GM21723 (cell line): ENCODE measurements around the gene PARVG.

ENCODE experiments used
- ATAC-seq: cut with Tn5 transposase; IDR thresholded peaks from one replicate; pipeline ENCODE4 v1.9.1; 2021; ENCODE audit warnings: mild to moderate bottlenecking, moderate library complexity; ENCODE audit not compliant: unreplicated experiment

Gene PARVG

GRCh38 chr22:44210722-44211121 is 30.0 kb downstream of the PARVG start:
- ATAC-seq: no peak

- no peak for ATAC-seq
Measured at GRCh38 chr22:44211256-44211945, 30.7 kb downstream of the PARVG start.

- ATAC-seq: no peak
Measured at GRCh38 chr22:44211946-44212930, 31.5 kb downstream of the PARVG start.

GRCh38 chr22:44212936-44213335 is 32.2 kb downstream of the PARVG start:
- no peak for ATAC-seq

- ATAC-seq: no peak
Measured at GRCh38 chr22:44213489-44214043, 32.8 kb downstream of the PARVG start.

- ATAC-seq: no peak
Measured at GRCh38 chr22:44214187-44214586, 33.5 kb downstream of the PARVG start.

- ATAC-seq: no peak
Measured at GRCh38 chr22:44214764-44215163, 34.0 kb downstream of the PARVG start.

- no peak for ATAC-seq
Measured at GRCh38 chr22:44215287-44215686, 34.6 kb downstream of the PARVG start.

- no peak for ATAC-seq
Measured at GRCh38 chr22:44217346-44217745, 36.6 kb downstream of the PARVG start.

- no peak for ATAC-seq
Measured at GRCh38 chr22:44218071-44218470, 37.3 kb downstream of the PARVG start.

- ATAC-seq: no peak
Measured at GRCh38 chr22:44219101-44219870, 38.6 kb downstream of the PARVG start.

GRCh38 chr22:44220727-44221680 is 40.3 kb downstream of the PARVG start:
- no peak for ATAC-seq

- ATAC-seq: no peak
Measured at GRCh38 chr22:44221710-44222475, 41.2 kb downstream of the PARVG start.

GRCh38 chr22:44224166-44224565 is 43.4 kb downstream of the PARVG start:
- ATAC-seq: no peak

- no peak for ATAC-seq
Measured at GRCh38 chr22:44225091-44225689, 44.5 kb downstream of the PARVG start.

- ATAC-seq: no peak
Measured at GRCh38 chr22:44225812-44226211, 45.1 kb downstream of the PARVG start.

GRCh38 chr22:44229331-44229730 is 48.6 kb downstream of the PARVG start:
- ATAC-seq: no peak

GRCh38 chr22:44229809-44230208 is 49.1 kb downstream of the PARVG start:
- ATAC-seq: no peak

- no peak for ATAC-seq
Measured at GRCh38 chr22:44231233-44231632, 50.5 kb downstream of the PARVG start.
